ENCODE measurements around the gene PRRC2B.
A peak's percentile ranks its signal among the peaks of the same experiment; 100 is the strongest.
"Not testable (repeated sequence)": the region's sequence is repeated elsewhere in the genome, so short reads cannot be mapped to it uniquely, and the experiment has no call there.

The PRRC2B gene

GRCh38 chr9:131447148-131447547 lies 53.3 kb downstream of the PRRC2B start:
- H3K27ac ChIP-seq = no peak overlapping the region
- no peak for DNase-seq (ENCODE audit: low spot score)

GRCh38 chr9:131447600-131447999 lies 53.7 kb downstream of the PRRC2B start:
- DNase-seq (ENCODE audit: low spot score) = no peak
- H3K27ac ChIP-seq = no peak overlapping the region
- TF ChIP-seq CTCF (IDR thresholded peaks at IDR 0.05) = no peak
- no peak overlapping the region for H3K4me3 ChIP-seq

More at GRCh38 chr9:131447148-131447547, 53.3 kb downstream of the PRRC2B start:
- no peak for TF ChIP-seq CTCF (IDR thresholded peaks at IDR 0.05)
- no peak overlapping the region for H3K4me3 ChIP-seq

- TF ChIP-seq CTCF (IDR thresholded peaks at IDR 0.05) = no peak
- DNase-seq (ENCODE audit: low spot score) = no peak
- H3K4me3 ChIP-seq = no peak overlapping the region
- H3K27ac ChIP-seq = no peak overlapping the region
Observed at GRCh38 chr9:131448818-131449217, 54.9 kb downstream of the PRRC2B start.

GRCh38 chr9:131449276-131449675 lies 55.4 kb downstream of the PRRC2B start:
- TF ChIP-seq CTCF (IDR thresholded peaks at IDR 0.05) = no peak
- Histone ChIP-seq H3K27ac (no peak overlapping the region), H3K4me3 (no peak overlapping the region)
- DNase-seq (ENCODE audit: low spot score) = peak; percentile 7

- no peak for TF ChIP-seq CTCF (IDR thresholded peaks at IDR 0.05)
- no peak overlapping the region for H3K4me3 ChIP-seq
- DNase-seq (ENCODE audit: low spot score) = no peak
- H3K27ac ChIP-seq = no peak overlapping the region
Observed at GRCh38 chr9:131454028-131454427, 60.1 kb downstream of the PRRC2B start.

GRCh38 chr9:131455655-131456054 lies 61.8 kb downstream of the PRRC2B start:
- DNase-seq (ENCODE audit: low spot score) = peak; percentile 11

GRCh38 chr9:131457746-131458145 lies 63.9 kb downstream of the PRRC2B start:
- no peak for TF ChIP-seq CTCF (IDR thresholded peaks at IDR 0.05)
- Histone ChIP-seq H3K4me3 (no peak overlapping the region), H3K27ac (no peak overlapping the region)
- DNase-seq (ENCODE audit: low spot score) = peak; percentile 17

More at GRCh38 chr9:131455655-131456054, 61.8 kb downstream of the PRRC2B start:
- H3K4me3 ChIP-seq, H3K27ac ChIP-seq: not testable (repeated sequence)

- peak; percentile 31 for DNase-seq (ENCODE audit: low spot score)
- TF ChIP-seq CTCF (IDR thresholded peaks at IDR 0.05) = no peak
- Histone ChIP-seq H3K27ac (no peak overlapping the region), H3K4me3 (no peak overlapping the region)
Observed at GRCh38 chr9:131459056-131459455, 65.2 kb downstream of the PRRC2B start.
